ENCODE results near the gene ST8SIA4. TPM values are rescaled to one million over a fixed set of nuclear protein-coding genes. Genes with fewer than 3 reads are reported as not detected.

The ST8SIA4 gene
- total RNA-seq, 3 donors from 2014 or later: 2.6 to 4.6 (median 4.5) TPM

- Histone ChIP-seq H3K27me3 (no peaks in the 10 kb centered on the region), H3K4me1 (no peaks in the 10 kb centered on the region), H3K4me3 (no peak overlapping the region), H3K27ac (no peak overlapping the region), H3K36me3 (no peaks in the 10 kb centered on the region), H3K9me3 (no peaks in the 10 kb centered on the region)
- no peak for DNase-seq (ENCODE audit: low spot score in 2 of 2)
- TF ChIP-seq POLR2AphosphoS5 (IDR thresholded peaks at IDR 0.05): no peak
- TF ChIP-seq POLR2A (IDR thresholded peaks at IDR 0.05): no peak
- TF ChIP-seq, protein P1, sequence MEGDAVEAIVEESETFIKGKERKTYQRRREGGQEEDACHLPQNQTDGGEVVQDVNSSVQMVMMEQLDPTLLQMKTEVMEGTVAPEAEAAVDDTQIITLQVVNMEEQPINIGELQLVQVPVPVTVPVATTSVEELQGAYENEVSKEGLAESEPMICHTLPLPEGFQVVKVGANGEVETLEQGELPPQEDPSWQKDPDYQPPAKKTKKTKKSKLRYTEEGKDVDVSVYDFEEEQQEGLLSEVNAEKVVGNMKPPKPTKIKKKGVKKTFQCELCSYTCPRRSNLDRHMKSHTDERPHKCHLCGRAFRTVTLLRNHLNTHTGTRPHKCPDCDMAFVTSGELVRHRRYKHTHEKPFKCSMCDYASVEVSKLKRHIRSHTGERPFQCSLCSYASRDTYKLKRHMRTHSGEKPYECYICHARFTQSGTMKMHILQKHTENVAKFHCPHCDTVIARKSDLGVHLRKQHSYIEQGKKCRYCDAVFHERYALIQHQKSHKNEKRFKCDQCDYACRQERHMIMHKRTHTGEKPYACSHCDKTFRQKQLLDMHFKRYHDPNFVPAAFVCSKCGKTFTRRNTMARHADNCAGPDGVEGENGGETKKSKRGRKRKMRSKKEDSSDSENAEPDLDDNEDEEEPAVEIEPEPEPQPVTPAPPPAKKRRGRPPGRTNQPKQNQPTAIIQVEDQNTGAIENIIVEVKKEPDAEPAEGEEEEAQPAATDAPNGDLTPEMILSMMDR (IDR thresholded peaks at IDR 0.05): no peak
- intact Hi-C loops (cut with DNase I; ENCODE audit: low total_unique reads): no loop called here
Measured at GRCh38 chr5:100823812-100824211, 79.3 kb downstream of the ST8SIA4 start.

GRCh38 chr5:100821751-100822150 lies 81.3 kb downstream of the ST8SIA4 start:
- Histone ChIP-seq H3K4me1 (no peaks in the 10 kb centered on the region), H3K36me3 (no peaks in the 10 kb centered on the region), H3K9me3 (no peaks in the 10 kb centered on the region), H3K27me3 (no peaks in the 10 kb centered on the region), H3K27ac (no peak overlapping the region), H3K4me3 (no peak overlapping the region)
- intact Hi-C loops (cut with DNase I; ENCODE audit: low total_unique reads): no loop called here
- TF ChIP-seq POLR2AphosphoS5 (IDR thresholded peaks at IDR 0.05): no peak
- TF ChIP-seq, protein P1 (IDR thresholded peaks at IDR 0.05): no peak
- no peak for TF ChIP-seq POLR2A (IDR thresholded peaks at IDR 0.05)
- DNase-seq (ENCODE audit: low spot score in 2 of 2): no peak

- intact Hi-C loops (cut with DNase I; ENCODE audit: low total_unique reads): no loop called here
- no peaks in the 10 kb centered on the region for H3K36me3 ChIP-seq
- TF ChIP-seq POLR2AphosphoS5 (IDR thresholded peaks at IDR 0.05) (no peak), POLR2A (IDR thresholded peaks at IDR 0.05) (no peak)
- TF ChIP-seq, protein P1 (IDR thresholded peaks at IDR 0.05): no peak
- H3K27me3 ChIP-seq: no peaks in the 10 kb centered on the region
- H3K27ac ChIP-seq: no peak overlapping the region
- no peaks in the 10 kb centered on the region for H3K9me3 ChIP-seq
- no peak overlapping the region for H3K4me3 ChIP-seq
- no peaks in the 10 kb centered on the region for H3K4me1 ChIP-seq
- DNase-seq (ENCODE audit: low spot score in 2 of 2): no peak
Measured at GRCh38 chr5:100818340-100818739, 84.7 kb downstream of the ST8SIA4 start.

GRCh38 chr5:100803397-100803796 lies 99.7 kb downstream of the ST8SIA4 start:
- TF ChIP-seq POLR2AphosphoS5 (IDR thresholded peaks at IDR 0.05): no peak
- TF ChIP-seq, protein P1 (IDR thresholded peaks at IDR 0.05): no peak
- no peak for TF ChIP-seq POLR2A (IDR thresholded peaks at IDR 0.05)
- H3K4me1 ChIP-seq: no peaks in the 10 kb centered on the region
- H3K27ac ChIP-seq: no peak overlapping the region
- H3K9me3 ChIP-seq: no peaks in the 10 kb centered on the region
- DNase-seq (ENCODE audit: low spot score in 2 of 2): no peak
- no peak overlapping the region for H3K4me3 ChIP-seq
- no peaks in the 10 kb centered on the region for H3K36me3 ChIP-seq
- H3K27me3 ChIP-seq: no peaks in the 10 kb centered on the region
- intact Hi-C loops (cut with DNase I; ENCODE audit: low total_unique reads): no loop called here

DNA sequence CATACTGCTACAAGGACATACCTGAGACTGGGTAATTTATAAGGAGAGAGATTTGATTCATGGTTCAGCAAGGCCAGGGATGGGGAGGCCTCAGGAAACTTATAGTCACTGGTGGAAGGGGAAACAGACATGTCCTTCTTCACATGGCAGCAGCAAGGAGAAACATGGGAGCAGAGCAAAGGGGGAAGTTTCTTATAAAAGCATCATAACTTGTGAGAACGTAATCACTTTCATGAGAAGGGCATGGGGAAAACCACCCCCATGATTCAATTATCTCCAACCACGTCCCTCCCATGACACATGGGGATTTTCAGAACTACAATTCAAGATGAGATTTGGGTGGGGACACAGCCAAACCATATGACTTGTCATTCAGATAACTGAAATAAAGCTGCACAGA lies 100.9 kb downstream of the ST8SIA4 start:
- no peak for DNase-seq (ENCODE audit: low spot score in 2 of 2)
- Histone ChIP-seq H3K27me3 (no peaks in the 10 kb centered on the region), H3K4me1 (no peaks in the 10 kb centered on the region), H3K36me3 (no peaks in the 10 kb centered on the region), H3K27ac (no peak overlapping the region), H3K4me3 (no peak overlapping the region), H3K9me3 (no peaks in the 10 kb centered on the region)
- intact Hi-C loops (cut with DNase I; ENCODE audit: low total_unique reads): no loop called here
- TF ChIP-seq POLR2AphosphoS5 (IDR thresholded peaks at IDR 0.05): no peak
- TF ChIP-seq, protein P1 (IDR thresholded peaks at IDR 0.05): no peak
- TF ChIP-seq POLR2A (IDR thresholded peaks at IDR 0.05): no peak
